DND-41 (cell line): ENCODE data around the gene KCNK17.

Experiments used
- CTCF ChIP-seq: IDR thresholded peaks from 2 replicates; pipeline ENCODE4 v1.5.1; 2012; ENCODE audit warnings: borderline replicate concordance, low read length, moderate library complexity, mild to moderate bottlenecking; ENCODE audit not compliant: poor library complexity, severe bottlenecking; ENCODE audit errors: extremely low read depth
- EZH2 ChIP-seq: IDR thresholded peaks from 3 replicates; pipeline ENCODE4 v1.6.1; 2012; ENCODE audit warnings: borderline replicate concordance, low read depth, mild to moderate bottlenecking, moderate library complexity, low read length, inconsistent platforms; ENCODE audit not compliant: severe bottlenecking

GRCh38 chr6:39314273-39314795, at the start of gene KCNK17:
- TF ChIP-seq CTCF (no peak), EZH2 (no peak)
